ENCODE data around the gene SSH3. TPM values are rescaled to one million over a fixed set of nuclear protein-coding genes. Genes with fewer than 3 reads are reported as not detected.

SSH3 gene
- total and polyA plus RNA-seq, 2 of the 8 experiments (the other 6 are each of a cell fraction or from before 2014, with no cell fraction given), result 16.9 to 19.8 TPM

- TF ChIP-seq SIX5 (IDR thresholded peaks at IDR 0.05; ENCODE audit: low read depth, low read length), result no peak
- TF ChIP-seq, protein P1, sequence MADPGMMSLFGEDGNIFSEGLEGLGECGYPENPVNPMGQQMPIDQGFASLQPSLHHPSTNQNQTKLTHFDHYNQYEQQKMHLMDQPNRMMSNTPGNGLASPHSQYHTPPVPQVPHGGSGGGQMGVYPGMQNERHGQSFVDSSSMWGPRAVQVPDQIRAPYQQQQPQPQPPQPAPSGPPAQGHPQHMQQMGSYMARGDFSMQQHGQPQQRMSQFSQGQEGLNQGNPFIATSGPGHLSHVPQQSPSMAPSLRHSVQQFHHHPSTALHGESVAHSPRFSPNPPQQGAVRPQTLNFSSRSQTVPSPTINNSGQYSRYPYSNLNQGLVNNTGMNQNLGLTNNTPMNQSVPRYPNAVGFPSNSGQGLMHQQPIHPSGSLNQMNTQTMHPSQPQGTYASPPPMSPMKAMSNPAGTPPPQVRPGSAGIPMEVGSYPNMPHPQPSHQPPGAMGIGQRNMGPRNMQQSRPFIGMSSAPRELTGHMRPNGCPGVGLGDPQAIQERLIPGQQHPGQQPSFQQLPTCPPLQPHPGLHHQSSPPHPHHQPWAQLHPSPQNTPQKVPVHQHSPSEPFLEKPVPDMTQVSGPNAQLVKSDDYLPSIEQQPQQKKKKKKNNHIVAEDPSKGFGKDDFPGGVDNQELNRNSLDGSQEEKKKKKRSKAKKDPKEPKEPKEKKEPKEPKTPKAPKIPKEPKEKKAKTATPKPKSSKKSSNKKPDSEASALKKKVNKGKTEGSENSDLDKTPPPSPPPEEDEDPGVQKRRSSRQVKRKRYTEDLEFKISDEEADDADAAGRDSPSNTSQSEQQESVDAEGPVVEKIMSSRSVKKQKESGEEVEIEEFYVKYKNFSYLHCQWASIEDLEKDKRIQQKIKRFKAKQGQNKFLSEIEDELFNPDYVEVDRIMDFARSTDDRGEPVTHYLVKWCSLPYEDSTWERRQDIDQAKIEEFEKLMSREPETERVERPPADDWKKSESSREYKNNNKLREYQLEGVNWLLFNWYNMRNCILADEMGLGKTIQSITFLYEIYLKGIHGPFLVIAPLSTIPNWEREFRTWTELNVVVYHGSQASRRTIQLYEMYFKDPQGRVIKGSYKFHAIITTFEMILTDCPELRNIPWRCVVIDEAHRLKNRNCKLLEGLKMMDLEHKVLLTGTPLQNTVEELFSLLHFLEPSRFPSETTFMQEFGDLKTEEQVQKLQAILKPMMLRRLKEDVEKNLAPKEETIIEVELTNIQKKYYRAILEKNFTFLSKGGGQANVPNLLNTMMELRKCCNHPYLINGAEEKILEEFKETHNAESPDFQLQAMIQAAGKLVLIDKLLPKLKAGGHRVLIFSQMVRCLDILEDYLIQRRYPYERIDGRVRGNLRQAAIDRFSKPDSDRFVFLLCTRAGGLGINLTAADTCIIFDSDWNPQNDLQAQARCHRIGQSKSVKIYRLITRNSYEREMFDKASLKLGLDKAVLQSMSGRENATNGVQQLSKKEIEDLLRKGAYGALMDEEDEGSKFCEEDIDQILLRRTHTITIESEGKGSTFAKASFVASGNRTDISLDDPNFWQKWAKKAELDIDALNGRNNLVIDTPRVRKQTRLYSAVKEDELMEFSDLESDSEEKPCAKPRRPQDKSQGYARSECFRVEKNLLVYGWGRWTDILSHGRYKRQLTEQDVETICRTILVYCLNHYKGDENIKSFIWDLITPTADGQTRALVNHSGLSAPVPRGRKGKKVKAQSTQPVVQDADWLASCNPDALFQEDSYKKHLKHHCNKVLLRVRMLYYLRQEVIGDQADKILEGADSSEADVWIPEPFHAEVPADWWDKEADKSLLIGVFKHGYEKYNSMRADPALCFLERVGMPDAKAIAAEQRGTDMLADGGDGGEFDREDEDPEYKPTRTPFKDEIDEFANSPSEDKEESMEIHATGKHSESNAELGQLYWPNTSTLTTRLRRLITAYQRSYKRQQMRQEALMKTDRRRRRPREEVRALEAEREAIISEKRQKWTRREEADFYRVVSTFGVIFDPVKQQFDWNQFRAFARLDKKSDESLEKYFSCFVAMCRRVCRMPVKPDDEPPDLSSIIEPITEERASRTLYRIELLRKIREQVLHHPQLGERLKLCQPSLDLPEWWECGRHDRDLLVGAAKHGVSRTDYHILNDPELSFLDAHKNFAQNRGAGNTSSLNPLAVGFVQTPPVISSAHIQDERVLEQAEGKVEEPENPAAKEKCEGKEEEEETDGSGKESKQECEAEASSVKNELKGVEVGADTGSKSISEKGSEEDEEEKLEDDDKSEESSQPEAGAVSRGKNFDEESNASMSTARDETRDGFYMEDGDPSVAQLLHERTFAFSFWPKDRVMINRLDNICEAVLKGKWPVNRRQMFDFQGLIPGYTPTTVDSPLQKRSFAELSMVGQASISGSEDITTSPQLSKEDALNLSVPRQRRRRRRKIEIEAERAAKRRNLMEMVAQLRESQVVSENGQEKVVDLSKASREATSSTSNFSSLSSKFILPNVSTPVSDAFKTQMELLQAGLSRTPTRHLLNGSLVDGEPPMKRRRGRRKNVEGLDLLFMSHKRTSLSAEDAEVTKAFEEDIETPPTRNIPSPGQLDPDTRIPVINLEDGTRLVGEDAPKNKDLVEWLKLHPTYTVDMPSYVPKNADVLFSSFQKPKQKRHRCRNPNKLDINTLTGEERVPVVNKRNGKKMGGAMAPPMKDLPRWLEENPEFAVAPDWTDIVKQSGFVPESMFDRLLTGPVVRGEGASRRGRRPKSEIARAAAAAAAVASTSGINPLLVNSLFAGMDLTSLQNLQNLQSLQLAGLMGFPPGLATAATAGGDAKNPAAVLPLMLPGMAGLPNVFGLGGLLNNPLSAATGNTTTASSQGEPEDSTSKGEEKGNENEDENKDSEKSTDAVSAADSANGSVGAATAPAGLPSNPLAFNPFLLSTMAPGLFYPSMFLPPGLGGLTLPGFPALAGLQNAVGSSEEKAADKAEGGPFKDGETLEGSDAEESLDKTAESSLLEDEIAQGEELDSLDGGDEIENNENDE (IDR thresholded peaks at IDR 0.05; ENCODE audit: insufficient replicate concordance, low read length), result no peak
- no peak for TF ChIP-seq EGR1 (IDR thresholded peaks at IDR 0.05; ENCODE audit: borderline replicate concordance, low read depth, low read length)
- TF ChIP-seq RNF2 (IDR thresholded peaks at IDR 0.05; ENCODE audit: borderline replicate concordance, low read depth, low read length, missing control alignments, poor library complexity, severe bottlenecking), result no peak
- no peak for TF ChIP-seq GABPA (IDR thresholded peaks at IDR 0.05; ENCODE audit: borderline replicate concordance, insufficient read depth, low read length)
Measured at GRCh38 chr11:67280341-67280787, 23.0 kb upstream of the SSH3 start (continued).
